CD14-positive monocyte (primary cell): ENCODE data around the gene MIF. TPM values are rescaled to one million over a fixed set of nuclear protein-coding genes. Genes with fewer than 3 reads are reported as not detected.

Experiments
- DNase-seq, 3 donors: peaks; one replicate each; pipeline ENCODE4 v3.0.0-alpha.2; 2011 to 2022
- H2AFZ ChIP-seq: 2 replicates; pipeline ENCODE4 v1.6.0; 2012; ENCODE audit warnings: mild to moderate bottlenecking, low read depth, low read length, inconsistent platforms; ENCODE audit not compliant: insufficient read depth, poor library complexity, severe bottlenecking
- H3K27ac ChIP-seq, 2 donors: 1 replicate in 1 of 2; 2 replicates in 1 of 2; pipeline ENCODE4 v1.5.1; 2012 to 2013; ENCODE audit warnings: low read length in 2 of 2, control low read depth in 1 of 2, inconsistent platforms in 1 of 2, low read depth in 1 of 2, mild to moderate bottlenecking in 1 of 2
- H3K27me3 ChIP-seq, 2 donors: one replicate each; pipeline versions ENCODE4 v1.6.0 to v1.6.1; 2011 to 2013; ENCODE audit warnings: low read length in 2 of 2; ENCODE audit not compliant: control insufficient read depth in 2 of 2, insufficient read depth in 2 of 2
- H3K36me3 ChIP-seq, 2 donors: replicated peaks in 1 of 2; 1 replicate in 1 of 2; 2 replicates in 1 of 2; pipeline versions ENCODE4 v1.5.1 to v1.6.1; 2012 to 2013; ENCODE audit warnings: low read length in 2 of 2, control low read depth in 1 of 2, inconsistent platforms in 1 of 2, mild to moderate bottlenecking in 1 of 2; ENCODE audit not compliant: insufficient read depth in 2 of 2, control insufficient read depth in 1 of 2
- H3K4me1 ChIP-seq, 2 donors: 1 replicate in 1 of 2; 2 replicates in 1 of 2; pipeline versions ENCODE4 v1.5.1 to v1.6.1; 2012 to 2013; ENCODE audit warnings: low read length in 2 of 2, control low read depth in 1 of 2, inconsistent platforms in 1 of 2, mild to moderate bottlenecking in 1 of 2, moderate library complexity in 1 of 2; ENCODE audit not compliant: insufficient read depth in 2 of 2, control insufficient read depth in 1 of 2
- H3K4me2 ChIP-seq: replicated peaks from 2 replicates; pipeline ENCODE3; 2012; ENCODE audit warnings: low read length, moderate library complexity, mild to moderate bottlenecking; ENCODE audit not compliant: poor library complexity, severe bottlenecking; ENCODE audit errors: extremely low read depth
- H3K4me3 ChIP-seq, 3 experiments: fragments of 200-600 bp in 1 of 3; sonication (generic) in 1 of 3; replicated peaks in 1 of 3; 1 replicate in 2 of 3; 2 replicates in 1 of 3; pipeline ENCODE4 v1.5.1; 2011 to 2013; ENCODE audit warnings: low read length in 3 of 3, mild to moderate bottlenecking in 3 of 3, control low read depth in 2 of 3, low read depth in 2 of 3, inconsistent platforms in 1 of 3, moderate library complexity in 1 of 3
- H3K79me2 ChIP-seq: 2 replicates; pipeline ENCODE4 v1.6.0; 2012; ENCODE audit warnings: mild to moderate bottlenecking, control low read depth, inconsistent platforms, low read length, moderate library complexity; ENCODE audit not compliant: insufficient read depth
- H3K9ac ChIP-seq: 2 replicates; pipeline ENCODE4 v1.6.0; 2017; ENCODE audit warnings: low read length, mild to moderate bottlenecking; ENCODE audit not compliant: insufficient read depth, poor library complexity, severe bottlenecking
- H3K9me3 ChIP-seq, 2 donors: replicated peaks in 1 of 2; 1 replicate in 1 of 2; 2 replicates in 1 of 2; pipeline versions ENCODE4 v1.5.1 to v1.6.1; 2012 to 2013; ENCODE audit warnings: low read length in 2 of 2, control low read depth in 1 of 2; ENCODE audit not compliant: control insufficient read depth in 1 of 2, insufficient read depth in 1 of 2
- H4K20me1 ChIP-seq: 2 replicates; pipeline ENCODE4 v1.6.0; 2012; ENCODE audit warnings: mild to moderate bottlenecking, low read length, control low read depth, moderate library complexity; ENCODE audit not compliant: insufficient read depth
- H3K27ac Mint-ChIP-seq, 7 donors: one replicate each; pipeline ENCODE4 v1.8.0; 2020; ENCODE audit warnings: mild to moderate bottlenecking in 7 of 7, mixed read lengths in 7 of 7, moderate library complexity in 6 of 7, inconsistent platforms in 2 of 7
- H3K27me3 Mint-ChIP-seq, 3 donors: one replicate each; pipeline ENCODE4 v1.8.0; 2021 to 2022; ENCODE audit warnings: low read depth in 3 of 3, mild to moderate bottlenecking in 3 of 3, mixed read lengths in 3 of 3, moderate library complexity in 3 of 3, inconsistent platforms in 1 of 3
- H3K36me3 Mint-ChIP-seq, 2 donors: one replicate each; pipeline ENCODE4 v1.8.0; 2020; ENCODE audit warnings: mixed read lengths in 2 of 2, inconsistent platforms in 1 of 2, mild to moderate bottlenecking in 1 of 2
- H3K4me1 Mint-ChIP-seq: one replicate; pipeline ENCODE4 v1.8.0; 2020; ENCODE audit warnings: mild to moderate bottlenecking, mixed read lengths
- H3K4me3 Mint-ChIP-seq, 2 donors: one replicate each; pipeline ENCODE4 v1.8.0; 2020; ENCODE audit warnings: mild to moderate bottlenecking in 2 of 2, mixed read lengths in 2 of 2, moderate library complexity in 1 of 2
- H3K9me3 Mint-ChIP-seq, 7 donors: one replicate each; pipeline ENCODE4 v1.8.0; 2020 to 2022; ENCODE audit warnings: mixed read lengths in 7 of 7, mild to moderate bottlenecking in 6 of 7, moderate library complexity in 6 of 7, inconsistent platforms in 2 of 7
- CTCF ChIP-seq: fragments of 200-600 bp; IDR thresholded peaks from one replicate; pipeline ENCODE4 v1.8.0; 2022; ENCODE audit warnings: antibody characterized with exemption, mild to moderate bottlenecking
- WGBS: methylation state at CpG from one replicate; pipeline ENCODE4 v1.1.5; 2013; ENCODE audit warnings: missing lambda C conversion rate; ENCODE audit not compliant: insufficient coverage; 5-methylcytosine and 5-hydroxymethylcytosine counted together
- intact Hi-C, 2 donors: fragments of 100-400 bp; cut with micrococcal nuclease; formaldehyde crosslinking; loops; one replicate each; pipeline versions ENCODE4 v1.15.0 to v1.15.1; 2023
- polyA plus RNA-seq, 3 donors: library from polyadenylated mRNA; depleted of rRNA in 1 of 3; unstranded in 2 of 3; stranded (reverse) in 1 of 3; fragments of 300-500 nt in 2 of 3; fragments of >200 nt in 1 of 3; fragmentation: Illumina TruSeq in 2 of 3; gene quantifications; 1 replicate in 2 of 3; 2 replicates in 1 of 3; pipeline ENCODE4 v1.2.3, GENCODE V29; 2012 to 2021

MIF gene
- polyA plus RNA-seq, 3 donors, result 66.4 to 390 (median 338) TPM

GRCh38 chr22:23888615-23889401 is 5.4 kb upstream of the MIF start:
- H3K9me3 ChIP-seq, result no peaks in the 10 kb centered on the region
- no peak overlapping the region for H2AFZ ChIP-seq
- H3K4me1 ChIP-seq, result peaks cover 6 to 7% of the 10 kb centered on the region in 2 donors
- no peak for TF ChIP-seq CTCF
- DNase-seq, result no peak
- no peak overlapping the region for H3K4me3 ChIP-seq
- H3K27me3 ChIP-seq, result no peaks in the 10 kb centered on the region
- H3K27ac Mint-ChIP-seq, result no peak overlapping the region
- H3K27me3 Mint-ChIP-seq, result peaks cover 3 to 8% (median 4%) of the 10 kb centered on the region in 3 donors
- H3K36me3 ChIP-seq, result no peaks in the 10 kb centered on the region
- H3K4me3 Mint-ChIP-seq, result no peak overlapping the region
- no peaks in the 10 kb centered on the region for H3K79me2 ChIP-seq
- intact Hi-C loops, result no loop called here
- H3K4me1 Mint-ChIP-seq, result peaks cover 7% of the 10 kb centered on the region
- no peak overlapping the region for H3K9ac ChIP-seq
- no peaks in the 10 kb centered on the region for H3K36me3 Mint-ChIP-seq
- no peak overlapping the region for H3K4me2 ChIP-seq
- peaks cover 0 to 11% (median 0%) of the 10 kb centered on the region in 7 donors for H3K9me3 Mint-ChIP-seq
- H4K20me1 ChIP-seq, result no peaks in the 10 kb centered on the region
- no peak overlapping the region for H3K27ac ChIP-seq
- 93% methylated on average over 9 of the region's 11 CpGs for WGBS

GRCh38 chr22:23889620-23890019 is 4.6 kb upstream of the MIF start:
- Histone ChIP-seq H2AFZ (no peak overlapping the region), H3K79me2 (no peaks in the 10 kb centered on the region), H3K27ac (no peak overlapping the region), H3K9me3 (no peaks in the 10 kb centered on the region), H3K4me3 (no peak overlapping the region), H4K20me1 (no peaks in the 10 kb centered on the region), H3K27me3 (no peaks in the 10 kb centered on the region), H3K4me2 (no peak overlapping the region), H3K4me1 (peaks cover 7 to 11% of the 10 kb centered on the region in 2 donors), H3K9ac (no peak overlapping the region), H3K36me3 (no peaks in the 10 kb centered on the region)
- Mint-ChIP-seq H3K9me3 (peaks cover 0 to 11% (median 0%) of the 10 kb centered on the region in 7 donors), H3K36me3 (no peaks in the 10 kb centered on the region), H3K4me3 (no peak overlapping the region), H3K4me1 (peaks cover 10% of the 10 kb centered on the region), H3K27me3 (peaks cover 3 to 9% (median 4%) of the 10 kb centered on the region in 3 donors), H3K27ac (no peak overlapping the region)
- intact Hi-C loops, result no loop called here
- no peak for DNase-seq
- no peak for TF ChIP-seq CTCF
- 82% methylated on average over 5 of the region's 5 CpGs for WGBS
